Spleen (tissue), 3 donors: ENCODE results near the gene INTS4.

Experiments used
- POLR2A ChIP-seq, 3 donors: fragments of 450-650 bp; IDR thresholded peaks; one replicate each; pipeline ENCODE4 v1.5.1; 2017; ENCODE audit warnings: antibody characterized with exemption in 3 of 3, mild to moderate bottlenecking in 1 of 3
- POLR2AphosphoS5 ChIP-seq, 3 donors: sonication (generic); formaldehyde crosslinking; IDR thresholded peaks; one replicate each; pipeline ENCODE4 v1.5.1; 2017; ENCODE audit warnings: antibody characterized with exemption in 3 of 3

- TF ChIP-seq POLR2A (IDR thresholded peaks at IDR 0.05) (no peak), POLR2AphosphoS5 (IDR thresholded peaks at IDR 0.05) (no peak)
Observed at GRCh38 chr11:78023426-78023825, 29.0 kb upstream of the INTS4 start.
